ENCODE measurements around the gene PLEKHN1.

DNA sequence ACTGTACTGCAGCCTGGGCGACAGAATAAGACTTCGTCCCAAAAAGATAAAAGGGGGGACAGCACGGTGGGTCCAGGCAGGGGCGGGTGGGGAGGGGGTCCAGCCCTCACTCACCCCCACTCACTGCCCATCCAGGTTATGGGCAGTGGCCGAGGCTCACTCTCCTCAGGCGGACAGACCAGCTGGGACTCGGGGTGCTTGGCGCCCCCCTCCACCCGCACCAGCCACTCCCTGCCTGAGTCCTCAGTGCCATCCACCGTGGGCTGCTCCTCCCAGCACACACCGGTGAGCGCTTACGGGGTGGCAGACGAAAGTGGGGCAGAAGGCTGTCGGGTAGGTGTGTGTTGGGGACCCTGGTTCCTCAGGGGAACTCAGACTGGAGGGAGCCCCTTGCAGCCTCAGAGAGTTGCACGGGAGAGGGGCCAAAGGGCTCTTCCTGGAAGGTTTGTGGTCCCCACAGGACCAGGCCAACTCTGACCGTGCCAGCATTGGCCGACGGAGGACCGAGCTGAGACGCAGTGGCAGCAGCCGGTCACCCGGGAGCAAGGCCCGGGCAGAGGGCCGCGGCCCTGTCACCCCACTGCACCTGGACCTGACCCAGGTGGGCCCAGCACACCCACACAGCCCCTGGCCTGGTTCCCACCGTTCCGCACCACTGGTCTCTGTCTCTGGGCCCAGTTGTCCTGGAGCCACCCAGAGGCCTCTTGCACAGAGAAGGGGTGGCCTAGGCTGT, 6.6 kb downstream of the PLEKHN1 start:
- TF ChIP-seq POLR2AphosphoS5 (IDR thresholded peaks at IDR 0.05) = no peak
- TF ChIP-seq CTCF (IDR thresholded peaks at IDR 0.05) = no peak
- no peak for TF ChIP-seq POLR2A (IDR thresholded peaks at IDR 0.05)
- TF ChIP-seq EP300 (IDR thresholded peaks at IDR 0.05) = no peak
